HG03097 (cell line): Measurements from ENCODE around the gene RAPGEF1.
A peak's percentile ranks its signal among the peaks of the same experiment; 100 is the strongest.
"Not testable (repeated sequence)": the region's sequence is repeated elsewhere in the genome, so short reads cannot be mapped to it uniquely, and the experiment has no call there.

Experiments
- ATAC-seq: cut with Tn5 transposase; IDR thresholded peaks from one replicate; pipeline ENCODE4 v1.9.1; 2021; ENCODE audit not compliant: unreplicated experiment, low FRiP score

RAPGEF1 gene

GRCh38 chr9:131693651-131694597 is 46.0 kb downstream of the RAPGEF1 start:
- ATAC-seq, result no peak

- no peak for ATAC-seq
Measured at GRCh38 chr9:131692612-131693562, 47.0 kb downstream of the RAPGEF1 start.

- ATAC-seq, result no peak
Measured at GRCh38 chr9:131691969-131692611, 47.8 kb downstream of the RAPGEF1 start.

- ATAC-seq, result no peak
Measured at GRCh38 chr9:131690941-131691573, 48.8 kb downstream of the RAPGEF1 start.

- ATAC-seq, result no peak
Measured at GRCh38 chr9:131690462-131690861, 49.4 kb downstream of the RAPGEF1 start.

- no peak for ATAC-seq
Measured at GRCh38 chr9:131688377-131688776, 51.5 kb downstream of the RAPGEF1 start.

- ATAC-seq, result no peak
Measured at GRCh38 chr9:131685753-131686706, 53.8 kb downstream of the RAPGEF1 start.

- ATAC-seq, result not testable (repeated sequence)
Measured at GRCh38 chr9:131683094-131683493, 56.8 kb downstream of the RAPGEF1 start.

- ATAC-seq, result no peak
Measured at GRCh38 chr9:131682261-131682660, 57.6 kb downstream of the RAPGEF1 start.

- not testable (repeated sequence) for ATAC-seq
Measured at GRCh38 chr9:131681826-131682225, 58.0 kb downstream of the RAPGEF1 start.

- ATAC-seq, result not testable (repeated sequence)
Measured at GRCh38 chr9:131681108-131681507, 58.8 kb downstream of the RAPGEF1 start.

GRCh38 chr9:131679261-131680020 is 60.4 kb downstream of the RAPGEF1 start:
- ATAC-seq, result no peak

GRCh38 chr9:131678499-131679111 is 61.3 kb downstream of the RAPGEF1 start:
- peak; percentile 50 for ATAC-seq

- peak; percentile 34 for ATAC-seq
Measured at GRCh38 chr9:131677444-131678180, 62.3 kb downstream of the RAPGEF1 start.

- ATAC-seq, result no peak
Measured at GRCh38 chr9:131677049-131677443, 62.8 kb downstream of the RAPGEF1 start.

- no peak for ATAC-seq
Measured at GRCh38 chr9:131676431-131676972, 63.4 kb downstream of the RAPGEF1 start.

- ATAC-seq, result no peak
Measured at GRCh38 chr9:131675437-131676022, 64.3 kb downstream of the RAPGEF1 start.
